Retina (tissue), 1 donor: ENCODE results near the gene LEAP2.

Experiments
- DNase-seq: peaks from one replicate; pipeline ENCODE4 v3.0.0-alpha.2; 2016

LEAP2 gene

GRCh38 chr5:132884548-132884947 lies 11.1 kb downstream of the LEAP2 start:
- no peak for DNase-seq

- DNase-seq = no peak
Observed at GRCh38 chr5:132886064-132886823, 12.8 kb downstream of the LEAP2 start.

- DNase-seq = no peak
Observed at GRCh38 chr5:132887283-132887682, 13.8 kb downstream of the LEAP2 start.

GRCh38 chr5:132889501-132889900 lies 16.0 kb downstream of the LEAP2 start:
- no peak for DNase-seq

GRCh38 chr5:132890817-132891216 lies 17.3 kb downstream of the LEAP2 start:
- no peak for DNase-seq

- no peak for DNase-seq
Observed at GRCh38 chr5:132895719-132896305, 22.3 kb downstream of the LEAP2 start.

DNA sequence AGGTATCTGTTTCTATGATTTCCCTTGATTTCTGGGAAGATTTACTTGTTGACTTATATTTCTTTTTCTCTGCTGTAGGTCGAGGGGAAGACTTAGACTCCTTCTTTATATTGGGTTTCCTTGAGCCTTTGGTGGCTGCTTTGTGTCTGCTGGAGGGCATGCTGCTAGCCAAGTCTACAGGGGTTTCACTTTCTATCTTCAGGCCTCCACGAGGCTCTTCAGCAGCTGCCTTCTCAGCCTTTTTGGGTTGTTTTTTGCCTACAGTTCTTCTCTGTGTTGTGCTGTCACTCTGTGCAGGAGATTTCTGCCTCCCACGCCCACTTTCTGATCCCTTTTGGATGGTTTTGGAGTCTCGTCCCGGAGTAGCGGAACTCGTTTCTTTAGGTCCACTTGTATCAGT lies 23.2 kb downstream of the LEAP2 start:
- no peak for DNase-seq

DNA sequence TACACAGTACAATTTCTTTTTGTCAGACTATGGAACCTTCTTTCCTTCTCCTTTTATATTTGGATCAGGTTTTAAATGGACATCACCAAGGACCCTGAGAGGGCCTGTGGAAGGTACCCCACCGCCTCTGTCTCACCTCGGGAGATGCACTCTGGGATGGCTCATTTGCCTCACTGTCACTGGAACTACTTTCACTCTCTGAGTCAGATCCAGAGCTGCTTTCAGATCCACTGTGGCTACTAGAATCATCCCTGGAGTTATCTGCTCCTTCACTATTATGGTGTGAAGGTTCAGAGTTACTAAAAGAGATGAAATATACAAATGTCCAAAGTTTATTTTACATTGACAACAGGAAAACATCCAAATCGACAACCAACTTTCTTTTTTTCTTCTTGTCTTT lies 24.6 kb downstream of the LEAP2 start:
- DNase-seq = no peak

GRCh38 chr5:132901036-132901435 lies 27.6 kb downstream of the LEAP2 start:
- DNase-seq = no peak

GRCh38 chr5:132901730-132902129 lies 28.3 kb downstream of the LEAP2 start:
- no peak for DNase-seq

DNA sequence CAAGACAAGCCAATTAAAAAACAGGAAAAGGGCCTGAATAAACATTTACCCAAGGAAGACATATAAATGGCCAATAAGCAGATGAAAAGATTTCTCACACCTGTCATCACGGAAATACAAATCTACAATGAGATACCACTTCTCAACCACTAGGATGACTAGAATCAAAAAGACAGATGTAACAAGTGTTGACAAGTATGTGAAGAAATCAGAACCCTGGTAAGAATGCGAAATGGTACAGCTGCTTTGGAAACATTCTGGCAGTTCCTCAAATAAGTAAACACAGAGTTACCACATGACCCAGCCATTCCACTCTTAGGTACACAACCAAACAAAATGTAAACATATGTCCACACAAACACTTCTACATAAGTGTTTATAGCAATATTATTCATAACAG lies 32.5 kb downstream of the LEAP2 start:
- DNase-seq = no peak

DNA sequence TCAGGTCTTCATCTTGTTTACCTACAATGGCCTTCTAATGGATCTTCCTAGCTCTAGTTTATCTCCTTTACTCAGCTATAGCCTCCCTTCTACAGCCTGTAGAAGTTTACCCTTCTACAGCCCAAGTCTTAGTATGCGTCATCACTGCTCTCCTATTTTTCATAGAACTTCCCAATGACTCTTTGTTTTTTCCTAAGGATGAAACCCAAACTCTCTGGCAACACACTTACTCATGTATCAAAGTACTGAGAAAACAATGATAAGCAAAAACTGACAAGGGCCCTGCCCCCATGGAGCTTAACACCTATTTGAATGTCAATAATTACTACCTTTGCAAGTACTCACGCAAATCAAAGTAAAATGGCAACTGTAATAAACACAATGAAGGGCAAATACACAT lies 33.7 kb downstream of the LEAP2 start:
- no peak for DNase-seq

DNA sequence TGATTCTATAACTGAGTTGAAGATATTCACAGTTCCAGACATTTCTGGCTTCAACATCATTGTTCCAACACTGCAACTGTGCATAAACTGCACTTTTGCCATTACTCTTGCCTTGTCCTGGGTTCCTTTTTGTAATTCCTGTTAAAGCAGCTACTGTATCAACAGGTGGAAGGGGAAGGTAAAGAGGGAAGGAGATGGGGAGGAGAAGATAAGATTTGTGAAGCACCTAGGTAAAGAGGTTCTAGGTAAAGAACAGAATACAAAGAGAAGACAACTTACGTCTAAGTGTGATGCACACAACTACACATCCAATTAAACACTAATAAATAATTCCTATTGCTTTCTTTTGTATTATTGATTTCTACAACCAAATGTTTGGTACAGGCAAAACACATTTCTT lies 36.2 kb downstream of the LEAP2 start:
- DNase-seq = no peak

GRCh38 chr5:132915681-132916080 lies 42.2 kb downstream of the LEAP2 start:
- no peak for DNase-seq

DNA sequence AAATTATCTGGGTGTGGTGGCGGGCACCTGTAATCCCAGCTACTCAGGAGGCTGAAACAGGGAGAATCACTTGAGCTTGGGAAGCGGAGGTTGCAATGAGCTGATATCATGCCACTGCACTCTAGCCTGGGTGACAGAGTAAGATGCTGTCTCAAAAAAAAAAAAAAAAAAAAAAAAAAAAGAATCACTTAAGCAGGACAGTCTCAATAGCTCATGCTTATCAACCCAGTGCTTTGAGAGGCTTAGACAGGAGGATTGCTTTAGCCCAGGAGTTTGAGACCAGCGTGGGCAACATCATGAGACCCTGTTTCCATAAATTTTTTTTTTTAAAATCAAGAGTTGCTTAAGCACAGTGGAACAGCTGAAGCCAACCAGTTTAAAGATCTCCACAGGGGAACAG lies 42.6 kb downstream of the LEAP2 start:
- no peak for DNase-seq
